ENCODE results near the gene CDKAL1. TPM values are rescaled to one million over a fixed set of nuclear protein-coding genes. Genes with fewer than 3 reads are reported as not detected.
"Not testable (repeated sequence)": the region's sequence is repeated elsewhere in the genome, so short reads cannot be mapped to it uniquely, and the experiment has no call there.

CDKAL1 gene
- total RNA-seq, 1 donor from 2014 or later = 11.9 TPM

GRCh38 chr6:20582586-20583443 is 48.6 kb downstream of the CDKAL1 start:
- Histone ChIP-seq H3K27ac (no peak overlapping the region), H3K36me3 (peaks cover 0 to 11% of the 10 kb centered on the region in 2 donors), H3K9me3 (no peaks in the 10 kb centered on the region), H3K27me3 (no peaks in the 10 kb centered on the region), H3K4me3 (no peak overlapping the region), H3K4me1 (no peaks in the 10 kb centered on the region)
- intact Hi-C loops (cut with DNase I) = no loop called here
- DNase-seq (ENCODE audit: low spot score in 2 of 2) = no peak
- no peak for TF ChIP-seq CTCF (IDR thresholded peaks at IDR 0.05)

- peaks cover 0 to 11% of the 10 kb centered on the region in 2 donors for H3K36me3 ChIP-seq
- H3K4me1 ChIP-seq = no peaks in the 10 kb centered on the region
- H3K9me3 ChIP-seq = no peaks in the 10 kb centered on the region
- H3K27ac ChIP-seq = no peak overlapping the region
- H3K4me3 ChIP-seq = no peak overlapping the region
- DNase-seq (ENCODE audit: low spot score in 2 of 2) = no peak
- intact Hi-C loops (cut with DNase I) = no loop called here
- no peak for TF ChIP-seq CTCF (IDR thresholded peaks at IDR 0.05)
- H3K27me3 ChIP-seq = no peaks in the 10 kb centered on the region
Observed at GRCh38 chr6:20583444-20583800, 49.2 kb downstream of the CDKAL1 start.

GRCh38 chr6:20584100-20584731 is 50.0 kb downstream of the CDKAL1 start:
- no peak overlapping the region for H3K27ac ChIP-seq
- intact Hi-C loops (cut with DNase I) = no loop called here
- no peak for TF ChIP-seq CTCF (IDR thresholded peaks at IDR 0.05)

GRCh38 chr6:20589266-20589665 is 55.0 kb downstream of the CDKAL1 start:
- Histone ChIP-seq H3K27ac (no peak overlapping the region), H3K36me3 (no peaks in the 10 kb centered on the region), H3K9me3 (no peaks in the 10 kb centered on the region), H3K27me3 (no peaks in the 10 kb centered on the region), H3K4me3 (no peak overlapping the region), H3K4me1 (no peaks in the 10 kb centered on the region)
- no peak for DNase-seq (ENCODE audit: low spot score in 2 of 2)
- intact Hi-C loops (cut with DNase I) = no loop called here
- TF ChIP-seq CTCF (IDR thresholded peaks at IDR 0.05) = no peak

More at GRCh38 chr6:20584100-20584731, 50.0 kb downstream of the CDKAL1 start:
- H3K4me3 ChIP-seq = no peak overlapping the region
- peaks cover 0 to 5% of the 10 kb centered on the region in 2 donors for H3K36me3 ChIP-seq
- H3K9me3 ChIP-seq = no peaks in the 10 kb centered on the region
- no peaks in the 10 kb centered on the region for H3K4me1 ChIP-seq
- DNase-seq (ENCODE audit: low spot score in 2 of 2) = no peak
- no peaks in the 10 kb centered on the region for H3K27me3 ChIP-seq

GRCh38 chr6:20590476-20590875 is 56.2 kb downstream of the CDKAL1 start:
- intact Hi-C loops (cut with DNase I); H3K9me3 ChIP-seq: not testable (repeated sequence)

GRCh38 chr6:20594299-20594853 is 60.1 kb downstream of the CDKAL1 start:
- H3K9me3 ChIP-seq; intact Hi-C loops (cut with DNase I); H3K4me1 ChIP-seq; H3K27me3 ChIP-seq; H3K4me3 ChIP-seq; DNase-seq (ENCODE audit: low spot score in 2 of 2); H3K27ac ChIP-seq: not testable (repeated sequence)
- peaks cover 10 to 23% of the 10 kb centered on the region in 2 donors for H3K36me3 ChIP-seq

More at GRCh38 chr6:20590476-20590875, 56.2 kb downstream of the CDKAL1 start:
- H3K4me1 ChIP-seq; H3K36me3 ChIP-seq; H3K4me3 ChIP-seq; DNase-seq (ENCODE audit: low spot score in 2 of 2); H3K27me3 ChIP-seq; H3K27ac ChIP-seq: not testable (repeated sequence)

Measured in ascending aorta (tissue), 2 donors.